HG03575 (cell line): ENCODE data around the gene GSTA3.
"Not testable (repeated sequence)": the region's sequence is repeated elsewhere in the genome, so short reads cannot be mapped to it uniquely, and the experiment has no call there.

Experiments used
- ATAC-seq: cut with Tn5 transposase; IDR thresholded peaks from one replicate; pipeline ENCODE4 v1.9.1; 2021; ENCODE audit not compliant: unreplicated experiment, insufficient number of reproducible peaks, low FRiP score; ENCODE audit errors: extremely low read depth

GSTA3 gene

DNA sequence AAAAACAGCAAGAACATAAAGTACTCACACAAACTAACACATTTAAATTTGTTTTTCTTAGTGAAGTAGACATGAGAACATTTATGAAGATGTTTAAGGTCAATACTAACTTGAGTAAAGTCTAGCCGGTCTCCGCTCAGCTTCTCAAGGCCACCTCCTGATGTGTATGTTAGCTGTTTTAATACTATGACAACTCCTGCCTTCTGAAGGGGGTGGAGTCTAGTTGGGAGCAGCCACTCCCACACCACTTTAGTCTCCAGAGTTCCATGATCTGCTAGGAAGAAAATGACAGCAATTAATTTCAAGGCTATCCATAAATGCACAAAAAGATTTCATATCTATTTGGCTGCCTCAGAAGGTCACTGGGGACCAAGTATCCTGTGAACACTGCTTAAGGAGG, at the start of gene GSTA3:
TSS of gene GSTA3 (minus strand) at position 168 of the 400 bp plus-strand sequence. CDS start 3,864 bp downstream, outside the sequence.
- ATAC-seq: no peak

GRCh38 chr6:52958546-52959255, 49.2 kb upstream of the GSTA3 start:
- ATAC-seq: no peak

- no peak for ATAC-seq
Observed at GRCh38 chr6:52955871-52956270, 46.4 kb upstream of the GSTA3 start.

DNA sequence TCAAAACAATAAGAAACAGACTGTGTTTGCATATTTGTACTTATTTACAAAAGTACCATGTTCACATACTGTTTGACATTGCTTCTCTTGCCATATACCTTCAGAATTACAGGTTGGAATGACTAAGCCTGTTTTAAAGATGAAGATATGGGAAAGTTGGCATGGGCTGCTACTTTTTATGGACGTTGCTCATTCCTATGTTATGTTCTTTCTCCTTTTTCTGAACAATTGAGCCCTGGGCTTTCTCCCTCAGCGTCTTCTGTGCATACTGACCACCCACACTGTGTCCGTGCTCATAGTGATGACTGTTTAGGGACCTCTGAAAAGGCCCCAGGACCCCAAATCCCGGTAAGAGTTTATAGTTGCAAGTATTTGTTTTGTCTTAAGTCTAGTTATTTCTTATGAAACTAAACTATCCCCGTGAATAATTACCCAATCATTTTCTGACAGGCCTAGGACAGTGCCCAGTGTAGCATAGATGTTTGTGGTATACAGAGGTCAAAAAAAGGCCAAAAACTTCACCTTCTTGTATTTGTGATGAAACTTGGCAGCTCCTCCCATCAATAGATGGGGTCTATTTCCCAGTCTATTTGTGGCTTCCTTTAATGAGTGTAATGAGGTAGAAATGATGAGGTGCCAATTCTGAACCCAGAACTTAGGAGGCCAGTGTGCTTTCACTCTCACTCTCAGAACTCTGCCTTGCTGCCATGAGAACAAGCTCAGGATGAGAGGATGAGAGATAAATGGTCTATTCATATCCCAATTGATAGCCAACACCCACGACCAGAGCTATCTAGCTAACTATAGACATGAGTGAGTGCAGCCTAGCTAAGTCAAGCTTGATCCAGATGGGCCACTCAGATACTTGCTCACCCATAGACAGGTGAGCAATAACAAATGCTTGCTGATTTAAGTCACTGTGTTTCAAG, 44.7 kb upstream of the GSTA3 start:
- ATAC-seq: no peak

GRCh38 chr6:52946306-52946705, 36.8 kb upstream of the GSTA3 start:
- no peak for ATAC-seq

DNA sequence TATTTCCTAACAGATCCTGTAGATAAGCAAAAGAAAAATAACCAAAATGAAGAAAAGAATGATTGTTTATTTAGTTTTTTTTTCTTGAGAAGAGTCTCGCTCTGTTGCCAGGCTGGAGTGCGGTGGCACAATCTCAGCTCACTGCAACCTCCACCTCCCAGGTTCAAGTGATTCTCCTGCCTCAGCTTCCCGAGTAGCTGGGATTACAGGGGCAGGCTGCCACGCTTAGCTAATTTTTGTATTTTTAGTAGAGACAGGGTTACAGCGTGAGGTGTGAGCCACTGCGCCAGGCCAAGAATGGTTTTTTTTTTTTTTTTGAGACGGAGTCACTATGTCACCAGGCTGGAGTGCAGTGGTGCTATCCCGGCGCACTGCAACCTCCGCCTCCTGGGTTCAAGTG, 33.3 kb upstream of the GSTA3 start:
- ATAC-seq: not testable (repeated sequence)

GRCh38 chr6:52942221-52942620, 32.7 kb upstream of the GSTA3 start:
- ATAC-seq: no peak

DNA sequence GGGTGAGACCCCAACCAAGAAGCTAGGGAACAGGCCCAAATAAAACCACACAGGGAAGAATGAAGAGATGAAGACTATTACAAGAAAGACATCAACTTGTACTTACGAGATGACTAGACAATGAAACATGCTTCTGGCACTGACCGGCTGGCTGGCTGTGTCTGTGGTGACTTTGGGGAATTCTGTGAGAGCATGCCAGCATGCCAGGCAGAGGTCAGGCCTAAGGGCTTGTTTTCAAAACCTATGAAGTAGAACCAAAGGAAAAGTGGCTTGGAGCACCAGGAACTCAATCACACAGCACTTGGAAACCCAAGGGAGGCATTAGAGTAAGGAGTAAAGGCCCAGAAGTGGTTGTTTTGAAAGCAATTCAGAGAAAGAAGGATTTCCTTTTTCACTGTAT, 28.4 kb upstream of the GSTA3 start:
- ATAC-seq: no peak

- ATAC-seq: no peak
Observed at GRCh38 chr6:52933778-52934177, 24.3 kb upstream of the GSTA3 start.

GRCh38 chr6:52931351-52931750, 21.9 kb upstream of the GSTA3 start:
- no peak for ATAC-seq

DNA sequence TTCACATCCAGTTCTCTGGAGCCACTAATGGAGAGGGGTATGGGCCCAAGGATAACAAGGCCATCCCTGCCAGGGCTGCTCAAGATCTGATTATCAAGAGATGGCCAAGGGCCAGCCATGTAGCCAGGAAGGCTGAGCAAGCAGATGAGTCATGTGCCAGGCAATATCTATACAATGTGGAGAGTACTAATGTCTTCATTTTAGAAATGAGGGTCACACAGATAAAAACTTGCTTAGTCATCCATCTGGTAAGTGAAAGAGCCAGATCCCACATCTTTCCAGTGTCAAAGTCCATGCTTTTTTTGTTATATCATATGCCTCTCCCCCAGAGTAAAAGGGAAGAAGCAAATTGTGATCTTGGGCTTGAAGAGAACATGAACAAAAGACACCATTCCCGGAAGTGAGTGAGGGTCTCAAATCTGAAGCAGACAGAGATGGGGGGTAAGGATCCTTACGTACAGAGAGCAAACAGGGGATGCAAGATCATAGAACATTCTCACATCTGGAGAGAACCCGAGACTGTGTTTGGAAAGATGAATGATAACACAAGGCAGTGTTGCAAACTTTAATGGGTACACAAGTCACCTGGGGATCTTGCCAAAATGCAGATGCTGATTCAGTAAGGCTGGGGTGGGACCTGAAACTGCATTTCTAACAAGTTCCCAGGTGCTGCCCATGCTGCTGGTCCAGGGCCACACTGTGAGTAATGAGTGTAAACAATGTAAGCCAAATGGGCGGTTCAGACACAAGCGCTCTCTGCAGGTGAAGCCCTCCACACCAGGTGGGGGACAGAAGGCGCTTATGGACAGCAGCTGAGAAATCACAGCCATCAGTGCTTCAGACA, 20.0 kb upstream of the GSTA3 start:
- no peak for ATAC-seq

- ATAC-seq: no peak
Observed at GRCh38 chr6:52927451-52927850, 18.0 kb upstream of the GSTA3 start.

- no peak for ATAC-seq
Observed at GRCh38 chr6:52925919-52926792, 16.7 kb upstream of the GSTA3 start.

DNA sequence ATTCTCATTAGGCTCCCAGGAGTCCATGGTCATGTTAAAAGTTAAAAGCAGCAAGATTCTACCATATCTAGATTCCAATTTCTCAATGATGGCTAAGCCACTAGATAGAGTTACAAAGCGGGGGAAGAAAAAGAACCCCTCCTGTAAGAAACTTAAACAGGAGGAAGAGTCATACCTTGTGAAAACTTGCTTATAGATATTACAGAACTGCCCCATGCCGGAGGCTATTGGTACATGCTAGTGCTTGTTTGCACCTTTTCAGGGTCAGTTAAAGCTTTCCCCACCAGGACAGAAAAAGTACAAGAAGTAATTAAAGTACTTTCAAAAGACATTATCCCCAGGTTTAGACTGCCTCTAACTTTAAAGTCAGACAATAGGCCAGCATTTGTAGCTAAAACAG, 15.5 kb upstream of the GSTA3 start:
- no peak for ATAC-seq

GRCh38 chr6:52923689-52924088, 14.2 kb upstream of the GSTA3 start:
- not testable (repeated sequence) for ATAC-seq

DNA sequence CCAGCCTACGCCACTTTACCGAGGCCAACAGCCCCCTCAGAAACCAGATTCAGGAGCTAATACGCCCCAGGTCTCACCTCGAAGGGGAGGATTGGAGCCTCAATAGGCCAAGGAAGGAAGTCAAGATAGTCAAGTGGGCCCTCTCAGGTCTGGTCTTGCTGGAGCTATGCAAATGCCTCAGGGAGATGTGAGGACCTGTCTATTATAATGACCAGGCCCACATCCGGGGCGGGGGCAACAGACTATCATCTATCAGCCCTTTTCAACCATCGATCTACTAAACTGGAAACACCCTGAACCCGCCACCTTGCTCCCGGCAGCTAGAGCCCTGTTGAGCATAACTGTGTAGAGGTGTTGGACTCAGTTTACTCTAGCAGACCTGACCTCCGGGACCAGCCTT, 12.7 kb upstream of the GSTA3 start:
- ATAC-seq: no peak

- no peak for ATAC-seq
Observed at GRCh38 chr6:52921743-52922142, 12.2 kb upstream of the GSTA3 start.

DNA sequence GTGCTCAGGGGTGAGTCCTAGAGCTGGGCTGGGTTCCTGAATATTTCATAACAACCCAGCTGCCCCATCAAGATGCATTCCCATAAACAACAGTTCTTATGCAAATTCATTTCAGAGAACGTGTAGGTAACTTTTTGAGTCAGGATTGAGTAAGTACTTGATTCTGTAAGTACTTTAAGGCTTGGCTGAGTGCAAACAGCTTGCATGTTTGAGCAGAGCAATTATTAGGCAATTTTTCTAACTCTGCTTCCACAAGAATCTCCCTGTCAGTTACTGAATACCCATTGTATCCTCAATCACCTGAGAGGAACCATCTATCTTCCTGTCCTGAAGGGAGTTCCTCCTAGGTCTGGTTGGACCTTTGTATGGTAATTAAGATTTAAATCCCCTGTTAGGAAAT, 10.0 kb upstream of the GSTA3 start:
- not testable (repeated sequence) for ATAC-seq
